ENCODE measurements around the gene KLHL29.
"Not testable (repeated sequence)": the region's sequence is repeated elsewhere in the genome, so short reads cannot be mapped to it uniquely, and the experiment has no call there.

The KLHL29 gene

GRCh38 chr2:23705771-23706612, 321.0 kb downstream of the KLHL29 start:
- DNase-seq = no peak

DNA sequence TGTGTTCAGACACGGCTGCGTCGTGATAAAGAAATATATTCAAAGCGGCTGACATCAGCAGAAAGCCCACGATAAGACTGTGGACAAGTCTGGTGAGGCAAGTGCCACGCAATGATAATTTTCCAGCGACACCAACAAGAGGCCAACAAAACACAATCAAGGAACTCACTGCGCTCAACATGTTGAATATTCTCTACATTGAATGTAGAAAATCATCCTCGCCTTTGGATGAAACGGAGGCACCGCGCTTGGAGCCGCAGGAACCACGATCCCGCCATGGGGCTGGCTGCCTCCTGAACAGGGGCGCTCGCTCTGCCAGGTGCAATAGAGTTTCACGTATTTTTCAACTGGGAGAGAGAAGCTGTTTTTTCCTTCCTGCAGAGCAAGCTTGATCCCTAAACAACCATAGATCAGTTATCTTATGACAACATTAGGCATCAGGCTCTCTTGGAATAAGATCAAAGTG, 321.7 kb downstream of the KLHL29 start:
- DNase-seq = no peak

GRCh38 chr2:23707096-23707495, 322.1 kb downstream of the KLHL29 start:
- DNase-seq = no peak

- no peak for DNase-seq
These were observed 323.8 kb downstream of the KLHL29 start for GRCh38 chr2:23708771-23709170.

GRCh38 chr2:23709311-23709710, 324.3 kb downstream of the KLHL29 start:
- DNase-seq = no peak

DNA sequence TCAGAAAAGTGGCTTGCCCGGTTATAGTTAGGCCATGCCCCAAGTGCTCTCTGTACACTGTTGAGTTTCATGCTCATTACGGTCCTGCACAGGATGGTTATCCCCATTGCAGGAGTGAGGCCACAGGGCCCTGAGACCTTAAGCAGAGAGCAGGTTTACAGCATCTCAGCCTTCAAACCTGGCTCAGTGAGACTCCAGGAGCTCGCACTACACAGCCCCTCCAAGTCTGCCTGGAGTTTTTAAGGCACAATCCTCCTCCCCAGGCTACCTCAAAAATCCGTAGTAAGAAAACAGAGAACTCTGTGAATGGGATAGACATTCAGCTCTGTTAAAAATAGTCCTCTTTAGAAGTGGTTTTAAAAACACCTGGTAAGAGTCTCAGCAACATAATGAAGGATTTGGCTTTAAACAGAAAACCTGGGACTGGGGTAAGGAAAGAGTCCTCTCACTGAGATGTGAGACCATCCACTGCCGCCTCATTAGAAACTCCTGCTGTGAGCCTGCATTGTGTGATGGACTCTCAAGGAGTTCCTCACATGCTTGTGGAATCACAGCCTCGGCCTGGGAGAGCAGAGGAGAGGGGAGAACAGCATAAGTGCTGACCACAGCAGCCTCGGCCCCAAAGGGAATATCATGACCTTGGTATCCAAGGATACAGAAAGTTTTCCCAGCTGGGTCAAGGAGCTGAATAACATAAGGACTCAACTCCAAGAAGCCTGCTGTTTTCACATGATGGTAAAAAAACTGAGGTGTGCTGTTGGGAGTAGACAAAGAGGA, 327.2 kb downstream of the KLHL29 start:
- no peak for DNase-seq

DNA sequence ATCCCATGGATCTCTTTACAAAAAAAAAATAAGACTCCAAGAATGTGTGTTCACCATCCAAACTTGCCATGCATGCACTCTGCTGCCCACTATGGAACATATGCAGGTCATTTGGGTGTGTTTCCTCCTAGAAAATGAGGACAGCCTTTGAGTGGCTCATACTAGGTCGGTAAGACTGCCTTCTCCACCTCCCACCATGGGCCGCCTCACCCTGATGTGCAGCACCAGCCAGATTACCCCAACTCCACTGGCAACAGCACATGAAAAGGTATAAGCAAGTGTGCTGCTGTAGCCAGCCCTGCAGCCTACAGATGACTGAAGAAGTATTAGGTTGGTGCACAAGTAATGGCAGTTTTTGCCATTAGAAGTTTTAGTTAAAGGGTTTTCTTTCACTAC, 327.8 kb downstream of the KLHL29 start:
- DNase-seq = no peak

GRCh38 chr2:23713351-23713750, 328.4 kb downstream of the KLHL29 start:
- no peak for DNase-seq

- DNase-seq = no peak
These were observed 334.1 kb downstream of the KLHL29 start for GRCh38 chr2:23718931-23719700.

GRCh38 chr2:23719716-23720115, 334.7 kb downstream of the KLHL29 start:
- DNase-seq = no peak

GRCh38 chr2:23720705-23721453, 335.9 kb downstream of the KLHL29 start:
- no peak for DNase-seq

DNA sequence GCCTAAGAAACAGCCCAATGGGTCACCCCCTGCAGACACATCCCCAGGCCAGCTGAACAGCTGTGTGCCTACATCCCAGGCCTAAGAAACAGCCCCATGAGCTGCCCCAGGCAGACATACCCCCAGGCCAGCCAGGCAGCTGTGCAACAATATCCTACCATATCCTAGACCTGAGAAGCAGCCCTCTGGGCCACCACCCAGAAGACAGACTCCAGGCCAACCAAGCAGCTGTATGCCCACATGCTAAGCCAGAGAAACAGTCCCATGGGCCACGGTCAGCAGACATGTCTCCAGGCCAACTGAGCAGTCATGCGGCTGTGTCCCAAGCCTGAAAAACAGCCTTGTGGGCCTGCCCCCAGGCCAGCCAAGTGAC, 336.5 kb downstream of the KLHL29 start:
- DNase-seq = no peak

DNA sequence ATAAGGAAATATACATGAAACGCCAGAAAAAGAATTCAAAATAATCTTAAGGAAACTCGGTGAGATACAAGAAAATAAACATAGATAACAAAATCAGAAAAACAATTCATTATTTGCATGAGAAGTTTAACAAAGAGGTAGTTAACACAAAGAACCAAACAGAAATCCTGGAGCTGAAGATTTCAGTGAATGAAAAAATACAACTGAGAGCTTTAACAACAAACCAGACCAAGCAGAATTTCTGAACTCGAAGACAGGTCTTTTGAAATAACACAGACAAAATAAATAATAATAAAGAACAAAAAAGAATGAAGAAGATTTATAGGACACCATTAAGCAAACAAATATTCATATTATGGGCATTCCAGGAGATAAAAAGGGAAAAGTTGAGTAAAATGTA, 337.3 kb downstream of the KLHL29 start:
- no peak for DNase-seq

GRCh38 chr2:23723029-23723428, 338.1 kb downstream of the KLHL29 start:
- DNase-seq = not testable (repeated sequence)

DNA sequence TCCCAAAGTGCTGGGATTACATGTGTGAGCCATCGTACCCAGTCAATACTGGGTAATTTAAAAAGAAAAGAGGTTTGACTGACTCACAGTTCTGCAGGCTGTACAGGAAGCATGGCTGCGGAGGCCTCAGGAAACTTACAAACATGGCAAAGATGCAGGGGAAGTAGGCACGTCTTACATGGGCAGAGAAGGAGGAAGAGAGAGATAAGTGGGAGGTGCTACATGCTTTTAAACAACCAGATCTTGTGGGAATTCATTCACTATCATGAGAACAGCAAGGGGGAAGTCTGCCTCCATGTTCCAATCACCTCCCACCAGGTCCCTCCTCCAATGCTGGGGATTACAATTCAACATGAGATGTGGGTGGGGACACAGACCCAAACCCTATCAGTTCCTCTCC, 349.4 kb downstream of the KLHL29 start:
- DNase-seq = no peak

GRCh38 chr2:23736783-23737182, 351.8 kb downstream of the KLHL29 start:
- DNase-seq = not testable (repeated sequence)

- no peak for DNase-seq
These were observed 360.2 kb downstream of the KLHL29 start for GRCh38 chr2:23745068-23745725.

GRCh38 chr2:23745726-23746105, 360.7 kb downstream of the KLHL29 start:
- peak; percentile 95 for DNase-seq

- DNase-seq = no peak
These were observed 361.3 kb downstream of the KLHL29 start for GRCh38 chr2:23746141-23746863.

DNA sequence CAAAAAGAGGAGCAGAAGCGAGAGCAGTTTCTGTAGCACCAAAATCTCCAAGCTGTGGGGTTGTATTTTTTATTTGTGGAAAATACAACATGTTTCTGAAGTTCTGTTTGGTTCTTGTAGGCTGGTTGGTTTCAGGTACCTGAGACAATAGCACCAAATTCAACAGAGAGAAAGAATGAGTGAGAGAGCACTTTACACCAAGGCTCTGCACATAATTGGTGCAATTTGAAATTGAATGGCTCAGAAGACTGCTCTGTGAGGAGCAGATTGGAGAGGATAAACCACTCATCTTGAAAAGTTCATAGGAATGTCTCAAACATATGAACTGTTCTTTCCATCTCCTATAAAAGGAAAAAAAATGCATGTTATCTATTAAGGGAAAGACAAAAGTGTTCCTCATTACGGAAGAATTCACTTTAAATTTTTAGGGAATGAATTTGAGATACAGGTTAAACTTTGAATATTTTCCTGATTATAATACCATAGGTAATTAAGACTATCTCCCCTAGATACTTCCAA, 366.8 kb downstream of the KLHL29 start:
- DNase-seq = no peak

Data from NCI-H1694 treated with DMSO at 0.1 percent for 48 hours (cell line).